GM21423 (cell line): Measurements from ENCODE around the gene AGPAT4.
"Not testable (repeated sequence)": the region's sequence is repeated elsewhere in the genome, so short reads cannot be mapped to it uniquely, and the experiment has no call there.

Experiments
- ATAC-seq: cut with Tn5 transposase; IDR thresholded peaks from one replicate; pipeline ENCODE4 v1.9.1; 2021; ENCODE audit warnings: mild to moderate bottlenecking, moderate library complexity; ENCODE audit not compliant: unreplicated experiment

AGPAT4 gene

DNA sequence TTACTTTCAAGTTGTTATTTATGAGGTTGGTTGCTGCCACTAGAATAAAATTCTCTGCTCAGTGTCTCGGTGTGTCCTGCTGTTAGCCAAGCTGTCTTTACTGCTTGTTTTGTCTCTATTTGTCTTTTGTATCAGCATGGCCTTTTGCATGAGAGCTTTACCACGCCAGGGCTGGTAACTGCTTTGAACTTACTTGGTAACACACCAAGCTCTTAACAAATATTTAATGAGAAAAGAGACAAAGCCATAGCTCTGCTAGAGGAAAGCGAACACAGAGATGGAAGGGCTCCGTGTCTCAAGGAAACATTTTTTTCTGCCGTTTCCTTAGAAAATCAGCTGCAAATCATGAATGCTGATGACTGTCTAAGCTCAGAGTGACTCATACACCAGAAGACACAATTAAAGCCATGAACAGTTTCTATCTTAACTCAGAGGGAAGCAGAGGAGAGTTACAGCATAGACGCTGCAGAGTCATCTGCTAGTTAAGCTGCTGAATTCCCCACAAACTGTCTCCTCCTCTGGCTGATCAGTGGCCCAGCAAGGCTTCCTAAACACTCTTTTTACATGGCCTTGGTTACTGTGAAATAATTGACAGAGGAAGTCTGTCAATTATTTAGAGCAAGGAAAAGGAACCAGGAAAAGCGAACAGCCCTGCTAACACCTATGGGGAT, 44.8 kb downstream of the AGPAT4 start:
- peak; percentile 61 for ATAC-seq

DNA sequence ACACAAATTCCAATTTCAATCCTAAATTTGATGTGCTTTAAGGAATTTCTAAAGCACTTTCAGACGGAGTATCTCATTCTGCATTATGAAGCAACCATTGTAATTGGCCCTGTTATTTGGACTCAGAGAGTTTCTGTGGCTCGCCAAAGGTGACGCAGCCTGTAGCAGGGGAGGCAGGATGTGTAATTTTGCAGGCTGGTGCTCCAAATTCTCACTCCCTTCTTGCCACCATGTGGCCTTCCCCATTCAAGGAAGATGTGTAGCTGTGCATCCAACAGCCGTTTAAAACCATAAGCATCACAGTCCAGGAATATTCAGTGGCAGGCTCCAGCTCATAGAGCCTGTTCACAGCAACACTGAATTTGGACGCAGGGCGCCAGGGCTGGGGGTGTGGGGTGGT, 45.8 kb downstream of the AGPAT4 start:
- ATAC-seq: no peak

DNA sequence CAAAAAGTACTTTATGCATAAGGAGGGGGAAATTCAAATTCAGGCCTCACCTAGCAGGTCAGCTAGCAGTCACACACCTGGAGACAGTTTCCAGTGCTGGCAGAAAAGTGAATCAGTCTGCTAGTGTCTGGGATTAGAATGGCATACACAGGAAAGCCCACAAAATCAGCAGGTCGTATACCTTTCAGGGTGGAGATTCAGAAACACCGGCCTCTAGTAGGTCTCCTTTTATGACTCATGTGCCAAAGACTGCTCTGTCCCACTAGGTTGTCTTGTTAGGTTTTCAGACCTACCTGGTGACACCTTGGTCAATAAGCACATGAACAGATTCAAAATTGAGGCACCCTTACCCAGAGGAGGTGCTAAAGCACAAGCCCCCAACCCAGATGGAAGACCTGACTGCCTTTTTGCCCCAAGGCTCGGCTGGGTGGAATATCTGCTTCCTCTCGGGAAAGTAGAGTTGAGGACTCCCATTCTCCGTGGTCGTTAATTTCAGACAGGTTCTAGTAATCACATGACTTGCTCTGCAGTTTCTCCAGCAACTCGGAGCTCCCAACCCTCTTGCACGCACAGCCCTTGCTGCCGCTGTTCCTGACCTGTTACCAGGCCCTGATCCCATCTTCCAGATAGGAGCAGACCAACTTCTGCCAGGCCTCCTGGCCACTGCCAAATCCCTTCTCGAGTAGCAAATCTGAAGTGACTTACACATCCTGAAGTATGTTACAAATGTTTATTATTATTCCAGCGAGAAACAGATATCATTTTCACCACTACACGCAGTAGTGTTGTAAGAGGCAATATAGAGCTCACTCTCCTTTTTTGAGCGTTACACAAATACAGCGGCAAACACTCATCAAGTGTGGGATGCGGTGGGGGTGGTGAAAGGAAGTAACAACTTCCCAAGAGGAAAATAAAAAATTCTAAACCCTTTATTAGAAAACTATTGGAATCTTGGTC, 46.6 kb downstream of the AGPAT4 start:
- ATAC-seq: no peak

DNA sequence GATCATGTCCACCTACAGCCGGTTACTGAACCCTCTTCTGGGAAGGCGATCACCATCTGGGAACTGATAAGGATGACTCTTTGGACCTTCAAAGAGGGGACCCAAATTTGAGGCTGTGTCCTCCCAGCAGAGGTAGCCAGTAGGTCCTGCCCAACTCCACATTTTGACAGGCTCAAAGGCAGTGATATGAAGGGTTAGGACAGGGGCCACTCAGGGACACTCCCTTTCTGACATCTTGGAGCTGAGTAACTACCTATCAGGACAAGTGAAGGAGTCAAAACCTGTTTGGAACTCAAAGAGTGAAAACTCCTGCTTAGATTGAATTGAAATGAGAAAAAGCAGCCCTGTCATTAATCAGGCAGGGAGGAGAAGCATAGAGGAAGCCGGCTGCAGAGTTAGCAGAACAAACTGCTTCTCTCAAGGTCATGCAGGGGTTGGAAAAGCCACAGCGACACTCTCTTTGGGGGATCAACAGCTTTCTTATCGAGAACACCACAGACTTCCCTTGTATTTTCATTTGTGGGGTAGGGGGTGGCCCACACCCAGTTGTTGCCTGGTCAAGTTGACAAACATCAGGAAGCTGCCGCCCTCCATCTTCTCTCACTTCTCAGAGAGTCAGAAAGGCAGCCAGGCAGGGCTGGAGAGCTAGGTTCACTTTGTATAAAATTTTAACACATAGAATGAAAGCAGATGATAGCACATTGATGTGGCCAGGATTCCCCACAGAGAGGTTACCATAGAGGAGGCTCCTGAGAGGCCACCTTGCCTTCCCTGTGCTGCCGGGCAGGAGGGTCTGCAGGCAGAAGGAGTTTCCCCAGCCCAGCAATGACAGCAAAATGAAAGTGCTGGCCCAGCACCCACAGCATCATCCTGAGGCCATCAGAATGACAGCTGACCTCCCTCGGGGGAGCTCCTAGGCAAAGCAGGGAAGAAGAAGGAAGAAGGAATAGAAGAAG, 47.6 kb downstream of the AGPAT4 start:
- ATAC-seq: peak; percentile 42

DNA sequence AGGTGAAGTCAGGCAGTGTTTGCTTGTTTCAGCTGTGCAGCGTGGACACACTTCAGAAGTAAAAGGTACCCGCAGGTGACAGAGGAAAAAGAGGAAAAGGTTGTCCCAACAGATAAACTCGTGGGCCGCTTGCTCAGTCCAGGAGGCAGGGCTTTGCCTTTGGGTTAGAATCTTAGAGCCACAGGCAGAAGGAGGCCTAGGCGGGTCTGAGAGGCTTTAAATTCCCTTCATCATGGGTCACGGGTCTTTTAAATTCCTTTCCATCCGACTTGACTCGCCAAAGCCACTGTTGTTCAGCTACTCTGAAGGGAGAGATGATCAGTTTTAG, 48.2 kb downstream of the AGPAT4 start:
- no peak for ATAC-seq

DNA sequence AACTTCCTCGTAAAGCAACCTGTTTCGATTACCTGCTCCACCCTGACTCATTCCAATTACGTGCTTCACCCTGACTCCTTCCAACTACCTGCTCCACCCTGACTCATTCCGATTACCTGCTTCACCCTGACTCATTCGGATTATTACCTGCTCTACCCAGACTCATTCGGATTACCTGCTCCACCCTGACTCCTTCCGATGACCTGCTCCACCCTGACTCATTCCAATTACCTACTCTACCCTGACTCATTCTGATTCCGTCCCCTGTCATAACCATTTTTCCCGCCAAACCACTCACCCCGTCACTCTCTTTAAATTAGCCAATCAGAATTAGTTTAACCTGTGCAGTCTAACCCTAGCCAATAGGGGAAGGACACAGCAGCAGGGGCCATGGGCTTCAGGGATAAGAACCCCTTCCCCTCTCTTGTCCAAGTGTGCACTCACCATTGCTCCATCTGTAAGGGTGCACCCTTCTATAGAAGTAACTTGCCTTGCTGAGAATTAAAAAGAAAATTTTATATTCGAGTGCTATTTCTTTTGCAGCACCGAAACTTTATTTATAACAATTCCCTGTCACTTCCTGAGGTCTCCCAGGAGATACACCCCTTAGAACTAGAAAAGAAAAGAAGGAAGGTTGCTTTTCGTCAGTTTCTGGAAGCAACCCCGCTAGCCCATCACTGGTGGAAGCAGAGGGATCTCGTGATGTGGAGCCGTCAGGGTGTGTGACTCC, 48.7 kb downstream of the AGPAT4 start:
- ATAC-seq: not testable (repeated sequence)

DNA sequence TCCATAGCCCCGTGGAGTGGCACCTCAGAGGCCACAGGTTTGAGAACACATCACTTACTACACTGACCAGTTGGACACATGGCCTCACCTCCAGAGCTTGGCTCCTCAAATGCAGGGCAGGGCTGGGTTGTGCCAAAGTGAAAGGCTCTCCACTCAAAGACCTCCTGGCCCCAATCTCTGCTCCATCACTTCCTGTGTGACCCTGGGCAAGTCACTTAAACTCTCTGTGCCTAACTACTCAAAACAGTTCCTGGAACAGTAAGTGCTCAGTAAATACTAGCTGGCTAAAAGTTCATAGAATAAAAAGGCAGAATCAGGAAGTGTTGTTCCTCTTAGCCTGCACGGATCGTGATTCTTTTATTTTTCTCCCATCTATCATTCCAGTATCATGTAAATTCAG, 50.2 kb downstream of the AGPAT4 start:
- no peak for ATAC-seq

DNA sequence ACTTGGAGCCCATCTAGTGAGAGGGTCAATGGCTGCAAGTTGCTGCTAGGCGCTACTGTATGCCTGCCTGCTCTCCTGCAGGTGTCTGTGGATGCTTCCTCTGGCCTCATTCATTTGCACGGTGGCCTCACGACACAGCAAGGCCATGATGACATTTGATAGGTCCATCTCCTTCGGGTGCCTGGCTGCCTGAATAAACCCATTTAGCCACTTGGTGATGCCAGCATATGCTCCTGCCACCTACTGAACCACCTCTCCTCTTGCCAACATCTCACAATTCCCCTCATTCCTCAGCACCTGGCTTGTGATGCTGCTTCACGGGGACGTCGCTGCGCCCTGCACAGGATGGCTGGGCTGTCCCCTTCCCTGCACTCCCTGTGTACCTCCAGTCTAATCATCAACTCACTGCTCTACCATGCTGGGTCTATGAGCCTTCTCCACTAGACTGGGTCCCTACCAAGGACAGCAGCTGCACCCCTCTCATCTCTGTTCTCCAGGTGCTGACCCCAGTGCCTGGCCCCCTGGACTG, 51.1 kb downstream of the AGPAT4 start:
- ATAC-seq: no peak

DNA sequence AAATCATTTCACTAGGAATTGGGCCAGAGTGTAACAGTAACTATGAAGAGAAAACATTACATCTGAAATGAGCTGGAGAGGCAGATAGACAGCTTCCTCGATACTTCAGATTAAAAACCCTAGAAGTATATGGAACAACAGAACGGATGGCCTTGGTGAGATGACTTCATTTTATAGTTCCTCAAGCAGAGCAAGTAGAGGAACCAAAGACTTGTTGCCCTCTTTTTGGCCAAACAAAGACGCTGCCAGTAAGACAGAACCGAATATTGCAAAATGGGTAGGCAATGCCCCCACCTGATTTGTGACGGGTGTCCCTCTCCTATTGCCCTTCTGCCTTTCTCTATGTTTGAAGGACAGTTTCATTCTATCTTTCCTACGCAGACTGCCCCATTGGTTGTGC, 53.5 kb downstream of the AGPAT4 start:
- ATAC-seq: no peak

DNA sequence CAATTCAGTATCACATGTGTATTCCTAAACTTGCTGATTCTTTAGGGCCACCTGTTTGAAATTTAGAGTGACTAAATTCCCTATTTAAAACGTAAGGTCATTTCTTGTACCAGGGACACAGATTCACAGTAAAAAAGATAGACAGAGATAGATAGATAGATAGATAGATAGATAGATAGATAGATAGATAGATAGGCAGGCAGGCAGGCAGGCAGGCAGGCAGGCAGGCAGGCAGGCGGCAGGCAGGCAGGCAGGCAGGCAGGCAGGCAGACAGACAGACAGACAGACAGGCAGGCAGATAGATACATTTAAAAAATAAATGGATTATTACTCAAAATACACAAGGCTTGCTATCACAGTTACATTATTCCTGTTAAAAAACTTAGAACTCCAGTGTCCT, 54.2 kb downstream of the AGPAT4 start:
- no peak for ATAC-seq

DNA sequence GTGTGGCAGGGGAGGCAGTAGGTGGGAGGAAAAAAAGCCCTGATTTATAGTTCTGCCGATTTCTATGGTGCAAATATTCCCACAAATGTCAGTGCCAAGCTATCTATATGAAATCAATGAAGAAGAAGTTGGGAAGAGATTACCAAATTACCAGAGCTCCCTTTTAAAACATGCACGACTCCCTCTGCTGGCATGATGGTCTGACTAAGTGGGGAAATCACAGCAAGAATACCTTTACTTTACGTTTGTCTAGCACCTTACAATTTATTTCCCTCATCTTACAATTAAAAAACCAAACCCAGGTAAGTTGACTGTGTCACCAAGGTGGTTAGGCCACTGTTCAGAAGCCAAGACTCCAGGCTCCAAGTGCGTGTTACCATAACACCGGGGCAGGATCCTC, 55.6 kb downstream of the AGPAT4 start:
- ATAC-seq: no peak

DNA sequence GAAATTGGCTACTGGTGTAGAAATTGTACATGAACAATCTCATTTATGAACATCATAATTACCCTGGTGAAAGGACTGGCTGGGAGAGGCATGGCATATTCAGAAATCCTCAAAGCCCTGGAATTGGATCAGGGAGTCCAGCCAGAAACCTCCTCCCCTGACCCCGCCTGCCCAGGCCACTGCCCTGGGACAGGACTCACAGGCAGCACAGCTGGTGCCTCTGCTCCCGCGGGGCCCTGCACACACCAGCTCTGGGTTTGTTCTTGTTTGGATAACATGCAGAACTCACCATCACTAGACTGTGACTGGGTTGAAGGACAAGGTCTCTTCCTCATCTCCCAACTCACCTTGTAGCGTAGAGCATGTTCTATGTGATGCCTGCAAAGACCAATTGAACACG, 56.2 kb downstream of the AGPAT4 start:
- ATAC-seq: no peak

DNA sequence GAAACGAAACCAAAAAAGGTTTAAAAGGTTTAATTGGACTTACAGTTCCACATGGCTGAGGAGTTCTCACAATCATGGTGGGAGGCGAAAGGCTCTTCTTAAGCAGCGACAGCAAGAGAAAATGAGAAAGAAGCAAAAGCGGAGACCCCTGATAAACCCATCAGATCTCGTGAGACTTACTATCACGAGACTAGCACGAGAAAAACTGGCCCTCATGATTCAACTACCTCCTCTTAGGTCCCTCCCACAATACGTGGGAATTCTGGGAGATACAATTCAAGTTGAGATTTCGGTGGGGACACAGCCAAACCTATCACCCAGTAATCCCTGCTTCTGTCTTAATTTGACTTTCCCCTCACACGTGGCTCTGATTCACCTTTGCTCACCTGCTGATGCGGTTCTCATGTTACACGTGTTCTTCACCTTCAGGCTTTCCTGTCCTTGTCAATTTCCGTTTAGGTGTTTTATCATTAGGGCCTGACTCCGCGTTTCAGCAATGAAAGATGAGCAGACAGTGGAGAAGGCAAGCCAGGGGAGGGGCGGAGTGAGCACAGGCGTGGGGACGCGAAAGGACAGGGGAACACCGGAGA, 57.1 kb downstream of the AGPAT4 start:
- no peak for ATAC-seq

DNA sequence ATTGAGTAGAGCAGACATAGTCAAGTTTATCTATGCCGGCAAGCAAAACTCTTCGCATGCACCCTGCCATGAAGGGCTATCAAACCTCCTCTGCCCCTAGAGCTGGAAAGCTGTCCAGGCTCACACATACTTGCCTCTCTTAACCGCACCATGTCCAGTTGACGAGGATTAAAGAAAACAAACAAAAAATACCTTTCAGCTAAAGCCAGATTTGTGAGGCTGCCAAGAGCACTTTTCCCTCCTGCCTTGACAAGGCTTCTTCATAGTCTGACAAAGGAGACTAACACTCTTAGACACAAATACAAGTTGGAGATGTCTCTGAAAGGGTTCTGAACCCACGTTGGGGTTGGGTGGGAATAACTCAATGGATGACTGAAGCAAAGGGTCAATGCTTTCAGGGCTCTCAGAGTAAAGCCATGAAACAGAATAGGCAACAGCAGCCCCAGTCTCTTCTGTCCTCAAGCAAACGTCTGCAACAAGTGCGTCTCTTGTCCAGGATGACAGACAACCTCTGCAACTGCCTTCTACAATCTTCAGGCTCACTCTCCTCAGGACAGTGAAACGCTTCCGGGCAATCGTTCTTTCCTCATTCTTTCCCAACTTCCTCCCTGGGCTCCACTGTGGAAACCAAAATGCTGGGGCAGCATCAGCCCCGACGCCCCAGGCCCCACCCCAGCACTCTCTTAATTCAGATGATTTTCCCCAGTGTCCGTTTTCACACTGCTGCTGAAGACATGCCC, 57.8 kb downstream of the AGPAT4 start:
- no peak for ATAC-seq

DNA sequence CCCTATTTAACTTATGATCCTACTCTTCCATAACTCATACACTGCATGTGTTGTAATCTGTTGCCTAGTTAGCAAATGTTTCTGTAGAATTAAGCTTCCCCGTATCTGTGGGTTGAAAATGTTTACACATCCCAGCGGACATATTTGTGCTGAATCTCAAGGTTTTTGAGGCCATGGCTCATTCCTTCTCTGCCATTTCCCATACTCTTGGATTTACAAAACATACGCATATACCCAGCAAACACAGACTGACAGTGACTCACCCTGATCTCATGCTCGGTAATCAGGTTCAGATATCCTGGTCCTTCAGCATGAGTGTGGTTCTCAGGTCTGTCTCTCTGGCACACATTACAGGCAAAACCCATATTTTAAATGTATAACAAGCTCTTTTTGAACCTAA, 58.7 kb downstream of the AGPAT4 start:
- ATAC-seq: no peak

DNA sequence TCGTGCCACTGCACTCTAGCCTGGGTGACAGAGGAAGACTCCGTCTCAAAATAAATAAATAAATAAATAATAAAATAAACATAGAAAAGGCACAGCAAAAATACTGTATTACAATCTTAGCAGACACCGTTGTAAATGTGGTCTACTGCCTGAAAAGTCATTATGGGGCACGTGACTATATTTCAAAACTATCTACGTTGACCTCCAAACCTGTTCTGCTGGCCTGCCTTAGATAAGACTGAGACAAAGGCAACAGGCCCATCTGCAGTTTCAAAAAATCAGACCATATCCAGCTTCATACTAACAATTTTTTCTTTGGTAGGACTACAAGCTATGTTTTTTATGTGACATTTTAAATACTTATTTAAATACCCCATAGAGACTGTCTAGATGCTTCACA, 59.1 kb downstream of the AGPAT4 start:
- no peak for ATAC-seq

DNA sequence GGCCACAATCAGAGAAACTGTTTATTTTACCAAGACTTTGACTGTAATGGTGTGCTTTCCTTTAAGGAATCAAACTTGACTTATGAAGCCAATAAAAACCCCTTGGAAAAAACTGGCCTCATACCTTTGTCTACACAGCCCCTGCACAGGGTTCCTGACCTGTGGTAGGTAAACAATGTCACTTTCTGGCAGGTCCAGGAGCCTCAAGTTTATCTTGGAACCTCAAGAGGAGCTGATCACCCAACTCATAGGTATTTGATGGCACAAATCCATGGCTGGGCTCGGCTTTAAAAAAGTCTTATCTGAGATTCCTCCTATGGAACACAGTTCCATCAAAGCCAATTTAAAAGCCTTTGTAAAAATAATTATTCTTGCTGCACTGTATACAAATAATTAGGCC, 61.0 kb downstream of the AGPAT4 start:
- ATAC-seq: no peak

DNA sequence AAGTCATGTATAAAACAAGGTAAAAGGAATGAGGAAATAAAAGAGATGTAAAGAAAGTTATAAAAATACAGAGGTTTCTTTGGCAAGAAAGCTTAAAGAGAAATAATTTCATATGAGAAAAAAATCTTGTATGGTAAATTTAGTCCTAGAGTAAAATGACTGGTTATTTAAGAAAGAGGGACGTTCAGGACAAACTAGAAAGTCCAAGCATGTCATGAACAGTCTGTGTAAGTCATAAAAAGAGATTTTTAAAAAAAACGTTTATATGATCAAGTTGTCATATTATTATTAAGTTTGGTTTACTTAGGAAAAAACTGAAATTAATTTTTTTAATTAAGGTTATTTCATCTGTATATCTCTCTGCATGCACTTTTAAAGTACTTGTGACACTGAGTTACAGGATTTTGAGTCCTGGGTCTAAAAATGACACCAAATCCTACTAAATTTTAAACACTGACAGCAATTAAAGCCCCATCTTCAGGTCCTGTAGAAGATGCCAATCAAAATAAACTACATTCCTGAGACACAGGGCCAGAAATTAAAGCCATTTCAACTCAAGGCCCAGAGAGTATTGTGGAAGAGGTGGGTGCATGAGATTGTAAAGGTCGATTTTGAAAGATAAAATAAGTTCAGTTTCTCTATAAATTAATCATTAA, 62.4 kb downstream of the AGPAT4 start:
- ATAC-seq: no peak

DNA sequence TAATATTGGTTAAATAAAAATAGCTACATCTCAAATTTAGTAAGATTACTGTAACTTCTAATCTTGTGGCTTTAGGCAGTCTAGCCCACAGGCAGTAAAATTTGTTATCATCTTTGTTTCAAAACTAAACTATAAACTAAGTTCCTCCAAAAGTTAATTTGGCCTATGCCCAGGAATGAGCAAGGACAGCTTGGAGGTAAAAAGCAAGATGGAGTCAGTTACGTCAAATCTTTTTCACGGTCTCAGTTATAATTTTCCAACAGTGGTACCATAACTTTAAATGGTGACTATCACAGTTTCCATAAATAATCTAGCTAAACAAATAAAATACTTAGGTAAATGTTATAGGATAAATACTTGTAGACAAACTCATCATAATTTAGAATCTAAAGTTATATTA, 63.0 kb downstream of the AGPAT4 start:
- ATAC-seq: no peak
